WERI-Rb-1 (cell line): ENCODE measurements around the gene KIF1A.

Experiments
- DNase-seq: peaks from one replicate; pipeline ENCODE4 v3.0.0-alpha.2; 2020
- H3K27ac ChIP-seq: fragments of 250-450 bp; sonication (Bioruptor Pico); 2 replicates; pipeline ENCODE4 v1.5.1; 2020; ENCODE audit warnings: mild to moderate bottlenecking, moderate library complexity
- H3K27me3 ChIP-seq: fragments of 250-450 bp; sonication (Bioruptor Pico); 2 replicates; pipeline ENCODE4 v1.5.1; 2021; ENCODE audit warnings: mild to moderate bottlenecking, low read depth, moderate library complexity; ENCODE audit not compliant: insufficient read depth, severe bottlenecking
- H3K36me3 ChIP-seq: fragments of 250-450 bp; sonication (Bioruptor Pico); 2 replicates; pipeline ENCODE4 v1.5.1; 2020; ENCODE audit warnings: mild to moderate bottlenecking, moderate library complexity
- H3K4me3 ChIP-seq: 2 replicates; pipeline ENCODE4 v1.5.1; 2011; ENCODE audit warnings: low read depth, mild to moderate bottlenecking, control low read depth, low read length
- H3K9me3 ChIP-seq: fragments of 250-450 bp; sonication (Bioruptor Pico); 2 replicates; pipeline ENCODE4 v1.5.1; 2021; ENCODE audit warnings: mild to moderate bottlenecking, moderate library complexity; ENCODE audit not compliant: severe bottlenecking
- TF ChIP-seq, protein P1 (sequence below): IDR thresholded peaks from 2 replicates; pipeline ENCODE4 v1.5.1; 2011; ENCODE audit warnings: low read depth, mild to moderate bottlenecking, control low read depth, inconsistent platforms, low read length

Gene KIF1A

DNA sequence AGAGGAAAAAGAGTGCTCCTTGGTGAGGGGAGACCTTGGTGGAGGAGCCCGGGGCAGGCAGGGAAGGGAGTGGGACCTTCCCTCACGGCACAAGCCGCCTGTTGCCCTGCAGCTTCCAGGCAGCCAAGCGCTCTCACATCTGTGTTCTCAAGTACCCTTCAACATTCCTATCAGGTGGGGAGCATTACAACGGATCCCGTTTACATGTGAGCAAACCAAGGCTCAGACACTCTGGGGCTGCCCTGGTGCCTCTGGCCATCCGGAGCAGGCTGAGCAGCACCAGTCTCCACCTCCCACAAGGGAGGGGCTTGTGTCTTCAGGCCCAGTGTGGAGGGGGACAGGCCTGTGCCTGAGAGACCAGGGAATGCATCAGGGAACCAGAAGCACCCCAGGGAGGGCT lies 70.5 kb downstream of the KIF1A start:
- Histone ChIP-seq H3K27me3 (no peaks in the 10 kb centered on the region), H3K4me3 (no peak overlapping the region), H3K27ac (no peak overlapping the region), H3K36me3 (peaks cover 92% of the 10 kb centered on the region), H3K9me3 (no peaks in the 10 kb centered on the region)
- DNase-seq: no peak
- TF ChIP-seq, protein P1, sequence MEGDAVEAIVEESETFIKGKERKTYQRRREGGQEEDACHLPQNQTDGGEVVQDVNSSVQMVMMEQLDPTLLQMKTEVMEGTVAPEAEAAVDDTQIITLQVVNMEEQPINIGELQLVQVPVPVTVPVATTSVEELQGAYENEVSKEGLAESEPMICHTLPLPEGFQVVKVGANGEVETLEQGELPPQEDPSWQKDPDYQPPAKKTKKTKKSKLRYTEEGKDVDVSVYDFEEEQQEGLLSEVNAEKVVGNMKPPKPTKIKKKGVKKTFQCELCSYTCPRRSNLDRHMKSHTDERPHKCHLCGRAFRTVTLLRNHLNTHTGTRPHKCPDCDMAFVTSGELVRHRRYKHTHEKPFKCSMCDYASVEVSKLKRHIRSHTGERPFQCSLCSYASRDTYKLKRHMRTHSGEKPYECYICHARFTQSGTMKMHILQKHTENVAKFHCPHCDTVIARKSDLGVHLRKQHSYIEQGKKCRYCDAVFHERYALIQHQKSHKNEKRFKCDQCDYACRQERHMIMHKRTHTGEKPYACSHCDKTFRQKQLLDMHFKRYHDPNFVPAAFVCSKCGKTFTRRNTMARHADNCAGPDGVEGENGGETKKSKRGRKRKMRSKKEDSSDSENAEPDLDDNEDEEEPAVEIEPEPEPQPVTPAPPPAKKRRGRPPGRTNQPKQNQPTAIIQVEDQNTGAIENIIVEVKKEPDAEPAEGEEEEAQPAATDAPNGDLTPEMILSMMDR: no peak

DNA sequence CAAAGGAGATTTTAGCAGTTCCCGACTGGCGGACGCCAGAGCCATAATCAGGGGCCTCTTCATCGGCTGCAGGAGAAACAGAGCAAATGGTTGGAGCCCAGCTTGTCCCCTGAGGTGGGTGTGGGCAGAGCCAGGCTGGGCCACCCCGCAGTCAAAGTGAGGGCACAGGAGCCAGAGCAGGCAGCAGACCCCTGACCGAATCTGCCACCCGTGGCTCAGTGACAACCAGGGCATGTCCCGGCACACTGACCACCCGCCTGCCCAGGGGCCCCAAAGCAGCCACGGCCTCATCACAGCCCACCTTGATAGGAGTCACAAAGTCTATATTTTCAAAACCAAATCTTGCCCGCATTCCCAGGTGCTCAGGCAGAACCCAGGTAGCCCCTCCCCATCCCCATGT lies 72.8 kb downstream of the KIF1A start:
- peaks cover 95% of the 10 kb centered on the region for H3K36me3 ChIP-seq
- H3K4me3 ChIP-seq: no peak overlapping the region
- no peaks in the 10 kb centered on the region for H3K27me3 ChIP-seq
- no peaks in the 10 kb centered on the region for H3K9me3 ChIP-seq
- DNase-seq: no peak
- TF ChIP-seq, protein P1: no peak
- H3K27ac ChIP-seq: no peak overlapping the region

DNA sequence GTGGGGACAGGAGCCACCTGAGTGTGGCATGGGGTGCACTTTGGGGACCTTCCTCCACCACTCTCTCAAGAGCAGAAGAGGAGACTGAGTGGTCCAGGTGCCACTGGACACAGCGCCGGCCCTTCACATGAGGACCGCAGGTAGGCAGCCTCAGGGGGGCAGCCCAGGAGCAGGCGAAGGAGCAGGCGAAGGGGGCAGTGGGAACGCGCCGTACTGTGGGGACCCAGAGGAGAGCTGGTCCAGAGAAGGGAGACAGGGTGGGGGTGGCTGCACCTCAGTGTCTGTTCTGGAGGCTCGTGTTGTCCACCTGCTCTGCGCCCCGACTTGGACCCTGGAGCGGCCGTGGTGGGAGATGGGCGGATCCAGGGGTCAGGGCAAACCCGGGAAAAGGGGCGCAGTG lies 73.3 kb downstream of the KIF1A start:
- no peak overlapping the region for H3K4me3 ChIP-seq
- H3K9me3 ChIP-seq: no peaks in the 10 kb centered on the region
- no peak overlapping the region for H3K27ac ChIP-seq
- H3K36me3 ChIP-seq: peaks cover 97% of the 10 kb centered on the region
- DNase-seq: no peak
- TF ChIP-seq, protein P1: no peak
- H3K27me3 ChIP-seq: no peaks in the 10 kb centered on the region

DNA sequence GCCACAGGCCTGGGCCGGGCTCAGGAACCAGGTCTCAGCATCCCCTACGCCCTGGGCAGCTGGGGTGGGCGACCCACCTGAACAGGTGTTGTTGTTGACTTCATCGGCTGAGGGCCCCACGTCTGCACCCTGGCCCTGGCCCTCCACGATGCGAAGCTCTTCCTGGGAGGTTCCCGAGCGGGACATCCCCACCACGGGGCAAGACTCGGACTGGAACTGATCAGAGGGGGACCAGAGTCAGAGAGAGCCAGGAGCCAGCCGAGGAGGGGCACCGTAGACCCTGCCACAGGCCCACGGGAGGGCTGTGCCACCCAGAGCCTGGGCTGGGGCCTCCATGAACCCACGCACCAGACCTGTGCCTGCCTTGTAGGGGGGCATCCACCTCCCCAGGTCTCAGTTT lies 74.1 kb downstream of the KIF1A start:
- Histone ChIP-seq H3K27ac (no peak overlapping the region), H3K9me3 (no peaks in the 10 kb centered on the region), H3K4me3 (no peak overlapping the region), H3K36me3 (peaks cover 98% of the 10 kb centered on the region), H3K27me3 (no peaks in the 10 kb centered on the region)
- TF ChIP-seq, protein P1: no peak
- DNase-seq: no peak

DNA sequence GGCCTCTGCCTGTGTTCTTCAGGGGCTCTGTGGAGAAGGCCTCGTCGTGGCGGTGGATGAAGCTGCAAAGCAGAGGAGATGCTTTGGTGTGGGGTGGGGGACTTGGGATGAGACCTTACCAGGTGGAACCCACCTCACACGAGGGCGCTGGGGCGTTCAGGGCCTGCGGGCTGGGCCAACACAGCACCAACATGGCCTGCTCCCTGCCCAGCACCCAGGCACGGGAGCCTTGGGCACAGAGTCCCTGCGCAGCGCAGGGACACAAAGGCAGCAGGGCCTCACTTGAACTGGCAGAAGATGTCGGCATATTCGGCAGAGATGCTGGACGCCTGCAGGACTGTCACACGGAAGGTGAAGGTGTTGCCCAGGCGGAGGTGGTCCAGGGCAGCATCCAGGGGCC lies 74.6 kb downstream of the KIF1A start:
- Histone ChIP-seq H3K27ac (no peak overlapping the region), H3K9me3 (no peaks in the 10 kb centered on the region), H3K27me3 (no peaks in the 10 kb centered on the region), H3K36me3 (peaks cover 98% of the 10 kb centered on the region), H3K4me3 (no peak overlapping the region)
- TF ChIP-seq, protein P1: no peak
- DNase-seq: no peak

DNA sequence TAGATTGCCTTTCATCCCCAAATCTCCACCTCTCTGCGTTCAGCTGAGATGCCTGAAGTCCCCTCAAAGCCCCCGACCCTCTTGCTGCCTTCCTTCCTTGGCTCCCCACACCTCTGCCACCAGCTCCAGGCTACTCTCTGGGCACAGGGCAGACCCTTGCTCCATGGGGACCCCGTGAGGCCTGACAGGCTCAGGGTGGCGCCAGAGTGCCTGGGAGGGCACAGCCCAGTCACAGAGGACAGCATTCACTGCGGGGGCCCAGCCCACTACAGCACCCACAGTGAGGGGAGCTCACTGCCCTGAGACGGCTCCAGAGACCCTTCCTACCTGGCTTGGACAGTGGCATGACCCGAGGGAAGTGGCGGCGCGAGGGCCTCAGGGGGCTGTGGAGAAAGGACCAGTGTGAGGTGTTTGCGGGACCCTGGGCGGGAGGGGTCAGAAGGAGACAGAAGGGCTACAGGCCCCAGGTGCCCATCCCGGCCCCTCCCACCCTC lies 77.4 kb downstream of the KIF1A start:
- H3K36me3 ChIP-seq: peaks cover 96% of the 10 kb centered on the region
- no peak for DNase-seq
- no peak overlapping the region for H3K4me3 ChIP-seq
- H3K27ac ChIP-seq: no peak overlapping the region
- H3K9me3 ChIP-seq: no peaks in the 10 kb centered on the region
- TF ChIP-seq, protein P1: no peak
- no peaks in the 10 kb centered on the region for H3K27me3 ChIP-seq
